ENCODE measurements around the gene SEMA5A.

Gene SEMA5A

GRCh38 chr5:9445826-9446388 is 100.0 kb downstream of the SEMA5A start:
- no peak for DNase-seq (ENCODE audit: low read depth in 1 of 2, low spot score in 1 of 2)

- no peak for DNase-seq (ENCODE audit: low read depth in 1 of 2, low spot score in 1 of 2)
Measured at GRCh38 chr5:9444346-9444745, 101.5 kb downstream of the SEMA5A start.

GRCh38 chr5:9441610-9442009 is 104.3 kb downstream of the SEMA5A start:
- DNase-seq (ENCODE audit: low read depth in 1 of 2, low spot score in 1 of 2) = no peak

- DNase-seq (ENCODE audit: low read depth in 1 of 2, low spot score in 1 of 2) = no peak
Measured at GRCh38 chr5:9440517-9440916, 105.4 kb downstream of the SEMA5A start.

- DNase-seq (ENCODE audit: low read depth in 1 of 2, low spot score in 1 of 2) = no peak
Measured at GRCh38 chr5:9439531-9440292, 106.2 kb downstream of the SEMA5A start.

- no peak for DNase-seq (ENCODE audit: low read depth in 1 of 2, low spot score in 1 of 2)
Measured at GRCh38 chr5:9438596-9439354, 107.1 kb downstream of the SEMA5A start.

- DNase-seq (ENCODE audit: low read depth in 1 of 2, low spot score in 1 of 2) = no peak
Measured at GRCh38 chr5:9437741-9438240, 108.1 kb downstream of the SEMA5A start.

GRCh38 chr5:9431496-9432258 is 114.2 kb downstream of the SEMA5A start:
- no peak for DNase-seq (ENCODE audit: low read depth in 1 of 2, low spot score in 1 of 2)

GRCh38 chr5:9431151-9431495 is 114.8 kb downstream of the SEMA5A start:
- DNase-seq (ENCODE audit: low read depth in 1 of 2, low spot score in 1 of 2) = no peak

GRCh38 chr5:9430306-9430705 is 115.6 kb downstream of the SEMA5A start:
- no peak for DNase-seq (ENCODE audit: low read depth in 1 of 2, low spot score in 1 of 2)

GRCh38 chr5:9429691-9430215 is 116.1 kb downstream of the SEMA5A start:
- no peak for DNase-seq (ENCODE audit: low read depth in 1 of 2, low spot score in 1 of 2)

- DNase-seq (ENCODE audit: low read depth in 1 of 2, low spot score in 1 of 2) = no peak
Measured at GRCh38 chr5:9428272-9428671, 117.6 kb downstream of the SEMA5A start.

GRCh38 chr5:9425710-9426109 is 120.2 kb downstream of the SEMA5A start:
- no peak for DNase-seq (ENCODE audit: low read depth in 1 of 2, low spot score in 1 of 2)

- DNase-seq (ENCODE audit: low read depth in 1 of 2, low spot score in 1 of 2) = no peak
Measured at GRCh38 chr5:9423571-9423970, 122.3 kb downstream of the SEMA5A start.

- DNase-seq (ENCODE audit: low read depth in 1 of 2, low spot score in 1 of 2) = no peak
Measured at GRCh38 chr5:9421884-9422283, 124.0 kb downstream of the SEMA5A start.

- no peak for DNase-seq (ENCODE audit: low read depth in 1 of 2, low spot score in 1 of 2)
Measured at GRCh38 chr5:9419794-9420193, 126.1 kb downstream of the SEMA5A start.

- no peak for DNase-seq (ENCODE audit: low read depth in 1 of 2, low spot score in 1 of 2)
Measured at GRCh38 chr5:9415566-9415965, 130.3 kb downstream of the SEMA5A start.

- no peak for DNase-seq (ENCODE audit: low read depth in 1 of 2, low spot score in 1 of 2)
Measured at GRCh38 chr5:9415091-9415490, 130.8 kb downstream of the SEMA5A start.

- DNase-seq (ENCODE audit: low read depth in 1 of 2, low spot score in 1 of 2) = no peak
Measured at GRCh38 chr5:9411142-9411541, 134.7 kb downstream of the SEMA5A start.

GRCh38 chr5:9409413-9409960 is 136.4 kb downstream of the SEMA5A start:
- DNase-seq (ENCODE audit: low read depth in 1 of 2, low spot score in 1 of 2) = no peak

GRCh38 chr5:9408964-9409363 is 136.9 kb downstream of the SEMA5A start:
- DNase-seq (ENCODE audit: low read depth in 1 of 2, low spot score in 1 of 2) = no peak

Data from activated T-helper 1 cell treated with anti-CD3 and anti-CD28 coated beads, Interleukin-2, amount 50 U/mL, for 16 hours (primary cell).